ENCODE results near the gene SKA2.
"Not testable (repeated sequence)": the region's sequence is repeated elsewhere in the genome, so short reads cannot be mapped to it uniquely, and the experiment has no call there.

The SKA2 gene

DNA sequence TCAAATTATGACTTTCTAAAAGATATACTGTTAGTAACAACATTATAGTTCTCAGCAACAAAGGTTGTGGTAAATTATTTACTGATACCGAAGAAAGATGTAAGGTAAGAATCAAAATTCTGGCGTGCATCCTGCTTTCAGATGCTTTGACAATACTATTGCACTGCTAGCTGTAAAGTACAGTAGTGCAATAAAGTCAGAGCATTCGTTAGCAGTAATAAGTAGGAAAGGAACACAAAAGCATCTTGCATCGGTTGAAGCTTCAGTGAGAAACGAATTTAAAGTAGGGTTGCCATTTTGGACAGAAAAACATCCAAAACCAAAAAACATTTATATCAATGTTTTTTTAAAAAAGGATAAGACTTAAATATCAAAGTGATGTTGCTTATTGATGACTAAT lies 4.0 kb downstream of the SKA2 start:
- DNase-seq = no peak

DNA sequence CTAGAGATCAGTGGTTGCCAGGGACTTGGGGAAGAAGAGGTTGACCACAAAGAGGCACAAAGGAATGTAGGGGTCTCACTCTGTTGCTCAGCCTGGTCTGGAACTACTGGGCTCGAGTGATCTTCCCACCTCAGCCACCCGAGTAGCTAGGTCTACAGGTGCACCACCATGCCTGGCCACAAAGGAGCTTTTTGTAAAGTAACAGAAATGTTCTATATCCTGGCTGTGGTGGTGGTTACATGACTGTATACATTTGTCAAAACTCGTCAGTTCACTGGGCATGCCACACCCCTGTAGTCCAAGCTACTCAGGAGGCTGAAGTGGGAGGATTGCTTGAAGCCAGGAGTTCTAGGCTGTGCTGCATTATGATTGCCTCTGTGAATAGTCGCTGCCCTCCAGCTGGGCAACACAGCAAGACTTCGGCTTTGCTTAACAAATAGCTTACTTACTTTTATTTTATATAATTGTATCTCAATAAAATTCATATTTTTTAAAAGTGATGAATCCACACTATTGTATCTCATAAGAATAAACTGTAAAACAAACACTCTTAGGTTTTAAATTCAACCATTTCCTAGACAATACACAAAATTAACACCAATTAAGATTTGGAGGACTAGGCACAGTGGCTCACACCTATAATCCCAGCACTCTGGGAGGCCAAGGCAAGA lies 5.0 kb downstream of the SKA2 start:
- no peak for DNase-seq

DNA sequence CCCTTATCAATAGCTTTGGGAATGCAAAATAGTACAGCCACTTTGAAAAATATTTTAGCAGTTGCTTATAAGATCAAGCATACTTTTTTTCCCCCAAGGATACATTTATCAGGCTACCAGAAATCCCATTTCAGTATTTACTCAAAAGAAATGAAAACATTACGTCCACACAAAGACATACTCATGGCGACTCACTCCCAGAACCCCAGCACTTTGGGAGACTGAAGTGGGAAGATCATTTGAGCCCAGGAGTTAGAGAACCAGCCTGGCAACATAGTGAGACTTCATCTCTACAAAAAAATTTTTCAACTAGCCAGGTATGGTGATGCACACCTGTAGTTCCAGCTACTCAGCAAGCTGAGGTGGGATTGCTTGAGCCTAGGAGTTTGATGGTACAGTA lies 5.9 kb downstream of the SKA2 start:
- DNase-seq = no peak

DNA sequence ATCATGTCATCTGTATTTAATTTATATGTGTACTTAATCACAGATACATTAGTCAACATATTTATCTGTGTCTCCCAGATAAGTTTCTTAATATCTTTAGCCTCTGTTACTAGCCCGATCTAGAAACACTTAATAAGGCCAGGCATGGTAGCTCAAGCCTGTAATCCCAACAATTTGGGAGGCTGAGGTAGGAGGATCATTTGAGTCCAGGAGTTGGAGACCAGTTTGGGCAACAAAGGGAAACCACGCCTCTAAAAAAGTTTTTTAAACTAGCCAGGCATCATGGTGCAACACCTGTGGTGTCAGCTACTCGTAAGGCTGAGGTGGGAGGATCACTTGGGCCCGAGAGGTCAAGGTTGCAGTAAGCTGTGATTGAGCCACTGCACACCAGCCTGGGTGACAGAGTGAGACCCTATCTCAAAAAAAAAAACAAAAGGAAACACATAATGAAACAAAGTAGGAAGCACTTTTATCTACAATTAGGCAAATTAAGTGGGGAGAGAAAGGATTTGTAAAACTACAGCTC lies 9.4 kb downstream of the SKA2 start:
- no peak for DNase-seq

DNA sequence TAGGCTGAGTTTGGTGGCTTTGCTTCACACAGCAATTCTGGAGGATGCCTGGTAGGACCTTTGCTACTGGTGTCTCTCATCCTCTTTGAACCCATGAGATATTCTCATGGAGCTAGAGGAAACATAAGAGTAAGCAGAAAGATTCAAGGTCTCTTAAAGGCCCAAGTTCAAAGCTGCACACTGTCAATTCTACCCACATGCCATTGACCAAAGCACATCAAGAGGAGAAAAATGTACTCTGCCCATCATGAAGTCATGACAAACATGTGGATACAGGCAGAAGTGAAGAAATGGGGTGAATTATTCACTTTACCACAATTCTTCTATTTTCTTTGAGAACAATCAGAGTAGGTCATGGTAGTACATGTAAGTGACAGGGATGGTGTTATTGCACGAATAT lies 13.1 kb downstream of the SKA2 start:
- no peak for DNase-seq

DNA sequence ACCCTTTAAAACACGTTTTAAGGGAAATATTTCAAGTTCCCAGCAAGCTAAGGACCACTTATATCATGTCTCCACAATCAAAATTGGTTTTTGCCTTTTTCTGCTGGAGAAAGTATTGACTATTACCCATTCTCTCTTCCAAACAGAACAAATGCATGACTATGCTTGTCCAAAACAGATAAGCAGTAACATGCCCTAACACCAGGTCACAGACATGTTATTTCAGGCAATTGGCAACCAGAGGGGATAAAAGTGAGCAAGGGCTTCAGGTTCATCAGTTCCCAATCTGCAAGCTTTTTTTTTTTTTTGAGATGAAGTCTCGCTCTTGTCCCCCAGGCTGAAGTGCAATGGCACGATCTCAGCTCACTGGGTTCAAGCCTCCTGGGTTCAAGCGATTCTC lies 15.0 kb downstream of the SKA2 start:
- no peak for DNase-seq

DNA sequence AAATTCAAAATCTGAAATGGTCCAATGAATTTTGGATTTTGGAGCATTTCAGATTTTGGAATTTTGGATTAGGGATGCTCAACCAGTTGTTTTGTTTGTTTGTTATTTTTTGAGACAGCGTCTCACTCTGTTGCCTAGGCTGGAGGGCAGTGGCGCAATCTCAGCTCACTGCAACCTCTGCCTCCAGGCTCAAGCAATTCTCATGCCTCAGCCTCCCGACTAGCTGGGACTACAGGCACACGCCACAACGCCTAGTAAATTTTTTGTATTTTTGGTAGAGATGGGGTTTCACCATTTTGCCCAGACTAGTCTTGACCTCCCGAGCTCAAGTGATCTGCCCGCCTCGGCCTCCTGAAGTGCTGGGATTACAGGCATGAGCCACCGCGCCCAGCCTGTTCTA lies 16.6 kb downstream of the SKA2 start:
- DNase-seq = not testable (repeated sequence)

DNA sequence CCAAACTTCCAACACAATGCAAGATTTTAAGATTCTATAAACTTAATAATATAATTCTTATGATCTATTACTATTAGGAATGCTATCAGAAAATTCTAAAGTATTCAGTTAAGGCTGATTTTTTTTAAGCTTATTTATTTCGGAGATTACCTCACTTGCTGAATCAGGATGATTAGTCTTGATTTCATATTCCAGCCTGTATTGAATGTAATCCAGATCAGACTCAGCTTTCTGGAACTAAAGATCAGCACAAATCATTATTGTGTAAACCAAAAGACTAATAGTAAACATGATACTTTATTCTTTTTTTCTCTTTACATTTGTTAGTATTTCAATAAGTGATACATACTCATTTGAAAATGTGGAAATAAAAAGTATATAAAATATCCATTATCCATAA lies 23.9 kb downstream of the SKA2 start:
- no peak for DNase-seq

DNA sequence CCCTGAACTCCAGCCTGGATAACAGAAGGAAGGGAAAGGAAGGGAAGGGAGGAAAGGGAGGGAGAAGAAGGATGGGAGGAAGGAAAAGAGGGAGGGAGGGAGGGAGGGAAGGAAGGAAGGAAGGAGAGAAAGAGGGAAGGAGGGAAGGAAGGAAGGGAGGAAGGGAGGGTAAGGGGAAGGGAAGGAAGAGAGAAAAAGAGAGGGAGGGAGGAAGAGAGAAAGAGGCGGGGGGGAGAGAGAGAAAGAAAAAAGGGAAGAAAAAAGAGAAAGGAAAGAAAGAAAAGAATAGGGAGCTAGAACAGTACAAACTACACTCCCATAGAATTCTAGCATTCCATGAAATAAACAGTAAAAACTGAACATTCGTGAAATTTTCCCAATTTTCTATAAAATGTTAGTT lies 25.2 kb downstream of the SKA2 start:
- no peak for DNase-seq

DNA sequence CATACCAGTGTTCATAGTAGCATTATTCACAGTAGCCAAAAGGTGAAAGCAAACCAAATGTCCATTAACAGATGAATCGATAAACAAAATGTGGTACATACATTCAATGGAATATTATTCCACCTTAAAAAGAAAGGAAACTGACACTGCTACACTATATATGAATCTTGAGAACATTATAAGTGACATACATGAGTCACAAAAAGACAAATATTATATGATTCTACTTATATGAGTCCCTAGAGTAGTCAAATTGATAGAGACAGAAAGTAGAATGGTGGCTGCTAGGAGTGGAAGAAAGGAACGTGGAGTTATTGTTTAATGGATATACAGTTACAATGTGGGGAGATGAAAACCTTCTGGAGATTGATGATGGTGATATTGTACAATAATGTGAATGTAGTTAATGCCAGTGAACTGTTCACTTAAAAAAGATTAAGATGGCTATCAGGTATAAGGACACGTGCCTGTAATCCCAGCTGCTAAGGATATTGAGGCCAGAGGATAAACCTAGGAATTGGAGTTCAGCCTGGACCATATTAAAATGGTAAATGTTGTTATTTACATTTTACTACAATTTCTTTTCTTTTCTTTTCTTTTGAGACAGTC lies 28.1 kb downstream of the SKA2 start:
- DNase-seq = no peak

DNA sequence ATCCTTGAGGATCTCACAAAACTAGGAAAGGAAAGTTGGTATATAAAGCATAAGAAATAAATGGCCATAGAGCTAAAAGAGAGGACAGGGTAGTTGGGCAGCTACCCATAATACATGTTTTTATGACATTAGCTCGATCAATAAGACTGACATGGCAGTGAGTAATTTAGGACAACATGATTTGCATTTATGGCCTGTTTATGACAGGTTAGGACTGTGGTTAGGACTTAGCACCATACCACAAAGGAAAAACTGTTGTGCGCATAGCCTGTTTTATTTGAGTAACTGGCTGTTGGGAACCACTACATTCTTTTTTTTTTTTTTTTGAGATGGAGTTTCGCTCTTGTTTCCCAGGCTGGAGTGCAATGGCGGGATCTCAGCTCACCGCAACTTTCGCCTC lies 30.3 kb downstream of the SKA2 start:
- no peak for DNase-seq

DNA sequence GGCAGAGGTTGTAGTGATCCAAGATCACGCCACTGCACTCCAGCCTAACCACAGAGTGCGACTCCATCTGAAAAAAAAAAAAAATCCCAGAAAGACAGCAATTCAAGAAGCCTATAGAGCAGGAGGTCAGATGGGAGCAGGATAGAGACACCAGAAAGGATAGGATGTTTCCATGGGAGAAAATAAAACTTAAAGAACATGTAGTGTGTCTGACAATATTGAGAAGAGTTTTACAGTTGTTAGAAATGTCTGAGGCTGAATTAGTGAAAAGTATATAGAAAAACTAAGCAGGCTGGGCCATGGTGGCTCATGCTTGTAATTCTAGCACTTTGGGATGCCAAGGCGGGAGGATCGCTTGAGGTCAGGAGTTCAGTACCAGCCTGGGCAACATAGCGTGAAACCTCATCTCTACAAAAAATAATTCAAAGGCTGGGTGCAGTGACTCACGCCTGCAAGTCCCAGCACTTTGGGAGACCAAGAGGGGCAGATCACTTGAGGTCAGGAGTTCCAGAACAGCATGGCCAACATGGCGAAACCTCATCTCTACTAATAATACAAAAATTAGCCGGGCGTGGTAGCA lies 33.0 kb downstream of the SKA2 start:
- no peak for DNase-seq

DNA sequence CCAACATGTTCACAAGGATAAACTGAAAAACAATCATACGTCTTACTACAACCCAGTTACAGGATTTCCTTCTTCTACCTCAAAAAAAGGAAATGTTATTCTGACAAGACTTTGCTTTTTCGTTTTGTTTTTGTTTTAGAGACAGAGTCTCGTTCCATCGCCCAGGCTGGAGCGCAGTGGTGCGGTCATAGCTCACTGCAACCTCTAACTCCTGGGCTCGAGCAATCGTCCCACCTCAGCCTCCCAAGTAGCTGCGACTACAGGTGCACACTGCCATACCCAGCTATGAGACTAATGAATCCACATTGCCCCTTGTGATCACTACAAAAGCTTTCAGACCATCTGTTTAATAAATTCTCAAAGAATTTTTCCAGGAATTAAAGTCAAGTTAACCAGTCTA lies 39.5 kb downstream of the SKA2 start:
- no peak for DNase-seq

DNA sequence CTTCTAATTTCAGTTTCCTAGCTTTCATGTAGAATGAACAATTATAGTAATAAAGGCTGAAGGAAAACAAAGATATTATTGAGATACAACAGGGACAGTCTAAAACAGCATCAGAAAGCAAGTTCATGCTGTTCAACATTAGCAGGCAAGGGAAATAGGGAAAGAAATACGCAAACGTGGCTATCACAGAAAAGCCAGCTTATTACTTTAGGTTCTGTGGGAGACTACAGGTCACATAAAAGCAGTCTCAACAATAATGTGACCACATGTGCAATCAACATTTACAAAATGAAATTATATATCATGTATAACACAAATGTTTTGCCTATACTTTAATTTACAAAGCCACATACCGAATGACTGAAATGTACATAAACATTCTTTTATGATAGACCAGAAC lies 43.4 kb downstream of the SKA2 start:
- DNase-seq = no peak

DNA sequence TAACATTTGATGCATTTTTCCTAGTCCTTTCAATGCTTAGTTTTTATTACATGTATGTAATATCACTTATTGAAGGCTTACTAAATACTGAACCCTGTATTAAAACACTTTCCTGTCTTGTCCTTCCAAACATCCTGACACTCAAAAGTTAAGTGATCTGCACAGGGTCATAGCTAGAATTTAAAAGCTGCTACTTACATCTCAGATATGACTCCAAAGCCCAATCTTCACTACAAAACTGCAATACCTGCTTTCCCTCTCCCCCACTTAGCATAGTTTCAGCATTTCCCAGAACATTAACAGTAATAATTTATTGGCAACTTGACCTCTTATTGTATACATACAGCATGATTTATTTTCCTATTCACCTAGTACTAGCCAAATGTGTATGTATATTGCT lies 44.0 kb downstream of the SKA2 start:
- no peak for DNase-seq

DNA sequence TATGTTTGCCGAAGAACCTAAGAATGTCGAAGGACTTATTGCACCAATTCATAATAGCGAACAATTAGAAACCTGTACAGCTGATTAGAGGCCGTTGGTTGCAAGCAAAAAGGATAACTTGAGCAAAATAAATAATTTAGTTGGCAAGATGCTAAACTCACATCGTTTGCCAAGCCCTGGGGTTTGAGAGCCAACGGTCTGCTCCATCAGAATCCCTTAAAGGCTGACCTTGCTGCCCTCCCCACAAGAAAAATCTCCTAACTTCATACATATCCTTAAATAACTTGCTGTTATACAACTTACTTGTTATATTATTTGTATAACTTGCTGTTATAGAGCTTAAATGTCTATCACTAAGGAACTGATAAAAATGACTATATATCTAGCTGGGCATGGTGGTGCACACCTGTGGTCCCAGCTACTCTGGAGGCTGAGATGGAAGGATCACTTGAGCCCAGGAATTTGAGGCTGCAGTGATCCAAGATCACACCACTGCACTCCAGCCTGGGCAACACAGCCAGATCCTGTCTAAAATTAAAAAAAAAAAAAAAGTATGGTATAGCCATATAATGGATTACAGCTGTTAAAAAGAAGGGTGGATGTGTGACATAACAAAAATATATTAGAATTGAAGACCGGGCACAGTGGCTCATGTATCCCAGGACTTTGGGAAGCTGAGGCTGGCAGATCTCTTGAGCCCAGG lies 46.4 kb downstream of the SKA2 start:
- no peak for DNase-seq

DNA sequence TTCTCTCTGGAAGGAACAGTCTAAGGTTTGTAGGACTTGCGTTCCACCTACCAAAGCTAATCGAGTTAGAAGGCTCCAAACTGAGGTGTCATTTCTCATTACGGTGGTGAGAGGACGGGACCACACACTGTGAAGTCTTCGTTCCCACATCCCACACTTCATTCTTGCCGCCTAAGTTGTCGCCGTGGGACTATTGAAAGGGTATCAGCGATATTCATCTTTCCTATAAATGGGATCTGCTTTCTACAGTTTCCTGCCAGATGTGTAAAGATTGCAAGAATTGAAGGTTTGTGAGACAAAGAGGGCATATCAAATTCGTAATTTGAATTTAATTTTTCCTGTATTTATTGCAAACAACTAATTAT lies 47.7 kb downstream of the SKA2 start:
- DNase-seq = no peak

DNA sequence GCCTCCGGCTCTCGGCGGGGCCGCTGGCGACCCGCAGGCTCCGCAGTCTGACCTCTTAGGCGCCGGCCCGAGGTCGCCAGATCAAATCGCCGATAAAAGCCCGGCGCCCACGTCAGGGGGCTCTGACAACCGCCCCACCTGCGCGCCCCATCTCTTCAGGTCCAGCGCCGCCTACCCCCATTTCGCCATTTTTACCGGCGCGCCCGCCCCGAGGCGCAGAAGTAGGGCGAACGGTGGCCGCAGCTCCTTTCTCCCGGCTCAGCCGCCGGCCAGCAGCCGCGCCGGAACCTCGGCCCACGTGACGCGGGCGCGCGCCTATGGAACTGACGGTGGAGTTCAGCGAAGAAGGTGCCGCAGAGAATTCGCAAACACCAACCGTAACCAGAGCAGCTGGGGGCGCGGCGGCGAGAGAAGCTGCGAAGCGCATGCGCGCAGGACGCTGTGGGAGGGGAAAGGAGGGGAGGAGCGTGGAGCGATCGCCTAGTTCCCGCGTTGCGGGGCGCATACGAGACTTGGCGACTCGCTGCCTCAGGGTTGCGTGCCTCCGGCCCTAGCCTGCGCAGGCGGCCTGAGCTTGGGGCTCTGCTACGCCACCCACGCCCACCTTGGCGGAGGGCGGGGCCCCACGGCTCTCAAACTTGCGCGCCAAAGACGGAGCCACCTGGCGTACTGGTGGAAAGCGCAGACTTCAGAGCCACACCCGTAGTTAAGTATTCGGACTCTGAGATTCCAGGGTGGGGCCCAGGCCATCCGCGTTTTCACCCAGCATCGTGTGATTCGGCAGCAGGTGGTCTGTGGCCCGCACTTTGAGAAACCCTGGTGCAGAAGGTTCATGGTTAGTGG lies 48.3 kb downstream of the SKA2 start, which contains the start of gene TRIM37:
Gene TRIM37, minus strand, starts transcription at position 418 of the 843 bp plus-strand sequence. CDS start 419 bp downstream, outside the sequence.
- DNase-seq = peak; percentile 64

DNA sequence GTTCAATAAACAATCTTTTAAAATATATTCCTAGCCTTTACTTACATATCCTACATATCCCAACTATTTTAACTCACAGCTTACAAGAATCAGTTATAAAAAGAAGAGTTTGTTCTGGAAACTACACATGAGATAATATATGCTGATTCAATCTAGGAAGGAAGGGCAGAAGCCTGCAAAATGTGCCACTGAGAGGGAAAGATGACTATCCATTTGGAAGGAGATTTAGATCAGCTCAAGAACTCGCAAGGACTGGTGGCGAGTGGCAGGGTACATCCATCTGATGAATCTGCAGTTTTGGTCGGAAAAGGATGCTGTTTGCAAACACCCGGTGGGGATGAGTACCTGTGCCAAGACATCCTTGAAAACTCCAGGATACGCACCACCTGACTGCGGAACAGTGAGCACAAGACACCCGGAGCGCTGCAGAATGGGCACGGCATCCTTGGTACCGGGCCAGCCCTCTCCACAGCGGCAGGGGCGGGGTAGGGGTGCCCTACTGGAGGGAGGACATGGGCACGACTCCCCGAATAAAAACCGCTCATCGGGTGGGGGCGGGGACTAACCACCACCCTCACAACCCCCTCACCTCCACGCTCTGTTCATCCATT lies 49.0 kb downstream of the SKA2 start:
- DNase-seq = no peak

DNA sequence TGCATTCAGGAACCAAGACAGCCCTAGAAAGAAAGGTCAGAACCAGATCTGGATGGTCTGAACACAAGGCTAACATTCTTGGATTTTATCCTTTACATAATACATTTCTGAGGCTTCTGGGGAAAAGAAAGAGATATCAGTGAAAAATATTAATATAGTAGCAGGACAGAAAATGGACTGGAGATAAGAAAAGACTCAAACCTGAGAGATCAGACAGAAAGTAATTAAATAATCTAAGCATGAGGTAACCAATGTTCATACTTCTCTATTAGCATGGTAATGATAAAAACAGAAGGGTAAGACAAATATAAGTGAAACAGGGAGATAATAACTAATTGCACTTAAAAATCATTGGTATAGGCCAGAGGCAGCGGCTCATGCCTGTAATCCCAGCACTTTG lies 53.8 kb downstream of the SKA2 start:
- no peak for DNase-seq

DNA sequence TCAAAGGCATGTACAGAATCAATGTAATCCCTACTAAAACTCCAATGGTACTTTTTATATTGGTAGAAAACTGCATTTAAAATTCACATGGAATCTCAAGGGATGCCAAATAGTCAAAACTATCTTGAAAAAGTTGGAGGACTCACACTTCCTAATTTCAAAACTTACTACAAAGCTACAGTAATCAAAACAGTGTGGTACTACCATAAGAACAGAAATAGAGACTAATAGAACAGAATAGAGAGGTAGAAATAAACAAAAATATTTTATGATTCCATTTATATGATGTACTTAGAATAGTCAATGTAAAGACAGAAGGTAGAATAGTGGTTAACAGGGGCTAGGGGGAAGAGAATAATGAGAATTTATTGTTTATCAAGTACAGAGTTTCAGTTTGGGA lies 57.1 kb downstream of the SKA2 start:
- no peak for DNase-seq

DNA sequence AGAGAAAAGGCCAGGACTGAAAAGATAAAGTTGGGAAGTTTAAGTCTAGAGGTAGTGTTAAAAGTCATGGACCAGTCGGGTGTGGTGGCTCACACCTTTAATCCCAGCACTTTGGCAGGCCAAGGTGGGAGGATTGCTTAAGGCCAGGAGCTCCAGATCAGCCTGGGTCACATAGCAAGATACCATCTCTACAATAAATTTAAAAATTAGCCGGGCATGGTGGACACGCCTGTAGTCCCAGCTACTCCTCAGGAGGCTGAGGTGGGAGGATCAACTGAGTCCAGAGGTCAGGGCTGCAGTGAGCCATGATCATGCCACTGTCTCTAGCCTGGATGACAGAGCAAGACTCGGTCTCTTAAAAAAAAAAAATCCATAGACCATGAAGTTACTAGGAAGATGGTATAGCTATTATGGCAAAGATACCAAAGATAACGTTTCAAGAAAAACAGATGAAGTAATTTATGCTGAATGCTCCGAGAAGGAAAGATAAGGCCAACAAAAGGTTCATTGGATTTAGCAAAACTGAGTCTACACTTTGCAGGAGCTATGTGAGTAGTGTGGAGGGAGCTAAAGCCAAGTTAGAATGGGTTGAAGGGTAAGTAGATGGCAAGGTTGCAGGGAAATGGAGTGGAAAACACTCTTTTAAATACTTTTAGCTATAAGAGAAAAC lies 60.0 kb downstream of the SKA2 start:
- DNase-seq = no peak

Measured in cortex of kidney (tissue), 1 donor.